Activated CD4-positive, alpha-beta T cell treated with anti-CD3 and anti-CD28 coated beads, Interleukin-2, amount 10 ng/mL, durations not matched to agents 24 days and 14 days (primary cell): ENCODE results near the gene SUB1. TPM values are rescaled to one million over a fixed set of nuclear protein-coding genes. Genes with fewer than 3 reads are reported as not detected.

ENCODE experiments used
- total RNA-seq: library from RNA; stranded (reverse); gene quantifications from 2 replicates; pipeline ENCODE4 v1.2.3, GENCODE V29; 2022

Gene SUB1
- total RNA-seq, 1 donor from 2014 or later: 403 TPM

Other genes starting within 250 kb of the SUB1 start
- 68.1 and 70.4 TPM in 2 replicates for gene ZFR, start 140.8 kb upstream of the SUB1 start, total RNA-seq
- 0.07 TPM in 1 of 2 replicates, not detected in the other for gene NPR3, start 125.8 kb downstream of the SUB1 start, total RNA-seq